ENCODE results near the gene SLC26A11. TPM values are rescaled to one million over a fixed set of nuclear protein-coding genes. Genes with fewer than 3 reads are reported as not detected.

Gene SLC26A11
- total RNA-seq, 1 experiment from 2014 or later: 26.5 TPM

- Histone ChIP-seq H3K79me2 (ENCODE audit: insufficient read depth, low read length) (no peaks in the 10 kb centered on the region), H4K91ac (ENCODE audit: insufficient read length, low read depth, low read length) (no peak overlapping the region), H3K56ac (ENCODE audit: insufficient read length, low read depth, low read length) (no peak overlapping the region), H3K9ac (ENCODE audit: extremely low read depth, insufficient read length, low read length) (no peak overlapping the region), H3K79me1 (ENCODE audit: insufficient read depth, low read depth, low read length, poor library complexity, severe bottlenecking) (no peaks in the 10 kb centered on the region), H3K27ac (ENCODE audit: insufficient read length, low read depth, low read length) (no peak overlapping the region), H2AK5ac (ENCODE audit: insufficient read length, low read length) (no peak overlapping the region), H3K4me2 (ENCODE audit: insufficient read depth, insufficient read length, low read length) (no peak overlapping the region), H2BK5ac (ENCODE audit: insufficient read length, low read length) (no peak overlapping the region), H3K14ac (ENCODE audit: insufficient read depth, low read length) (no peak overlapping the region), H3K4me1 (ENCODE audit: insufficient read depth, low read length) (no peaks in the 10 kb centered on the region), H3K23me2 (ENCODE audit: insufficient read length, low read depth, low read length, poor library complexity, severe bottlenecking) (no peaks in the 10 kb centered on the region), H4K8ac (replicated peaks; ENCODE audit: insufficient read length, low read depth, low read length) (no peak overlapping the region), H3T11ph (ENCODE audit: low read length) (no peak overlapping the region), H2BK20ac (ENCODE audit: low read depth, low read length, poor library complexity, severe bottlenecking) (no peak overlapping the region), H3K23ac (ENCODE audit: insufficient read length, low read depth, low read length) (no peak overlapping the region), H3K18ac (ENCODE audit: insufficient read length, low read depth, low read length) (no peak overlapping the region), H4K20me1 (ENCODE audit: control insufficient read depth, insufficient read depth, insufficient read length) (no peaks in the 10 kb centered on the region), H3K4ac (ENCODE audit: low read depth, low read length) (no peak overlapping the region), H2BK12ac (ENCODE audit: insufficient read length, low read depth, low read length) (no peak overlapping the region), H2BK120ac (ENCODE audit: low read depth, low read length, poor library complexity, severe bottlenecking) (no peak overlapping the region), H2BK15ac (ENCODE audit: low read depth, low read length) (no peak overlapping the region), H4K5ac (ENCODE audit: insufficient read length, low read depth, low read length) (no peak overlapping the region), H2AFZ (ENCODE audit: low read length) (no peak overlapping the region), H3K27me3 (ENCODE audit: insufficient read depth, low read length) (no peaks in the 10 kb centered on the region), H3K9me3 (ENCODE audit: control insufficient read depth, low read depth, low read length) (no peaks in the 10 kb centered on the region)
- Mint-ChIP-seq H3K36me3 (ENCODE audit: insufficient read depth in 1 of 3, low read depth in 3 of 3) (peaks cover 13 to 43% (median 37%) of the 10 kb centered on the region in 3 experiments; a peak in 6 of 7 replicates), H3K4me1 (no peaks in the 10 kb centered on the region), H3K9me3 (no peaks in the 10 kb centered on the region), H3K4me3 (no peak overlapping the region), H3K27me3 (ENCODE audit: low read depth) (no peaks in the 10 kb centered on the region), H3K27ac (no peak overlapping the region)
- no peak for TF ChIP-seq CTCF (conservative IDR thresholded peaks at IDR 0.05)
- WGBS (ENCODE audit: extremely low coverage, insufficient read length, low lambda C conversion rate): no CpG with 5 or more reads among the region's 19 CpGs
- no peak for DNase-seq
These were observed 7.1 kb upstream of the SLC26A11 start for GRCh38 chr17:80212962-80213642.
